Smooth muscle cell of the coronary artery (primary cell): ENCODE measurements around the gene DEFB123. TPM values are rescaled to one million over a fixed set of nuclear protein-coding genes. Genes with fewer than 3 reads are reported as not detected.

ENCODE experiments used
- total RNA-seq: library from RNA; depleted of rRNA; stranded (reverse); fragments of >200 nt; gene quantifications from 2 replicates; pipeline ENCODE4 v1.2.3, GENCODE V29; 2014; ENCODE audit warnings: low replicate concordance

DEFB123 gene
- not detected in 2 replicates for total RNA-seq

GRCh38 chr20:31440012-31440659, at the start of gene DEFB123:
TSS of gene DEFB123 (plus strand) at chr20:31440632. CDS start at chr20:31440699, 67 bp downstream.

GRCh38 chr20:31406115-31406514, 34.3 kb upstream of the DEFB123 start, which contains the start of gene DEFB121:
TSS of gene DEFB121 (minus strand) at chr20:31406215. CDS start at chr20:31406152, 63 bp downstream.

GRCh38 chr20:31474758-31475427, 34.5 kb downstream of the DEFB123 start, which contains the start of the genes DEFB124 and REM1:
TSS of gene DEFB124 (minus strand) at chr20:31475127. CDS start at chr20:31473013, 2,114 bp downstream.
TSS of gene REM1 (plus strand) at chr20:31475288. CDS start at chr20:31476446, 1,158 bp downstream.

Other genes with a start within 250 kb of the DEFB123 start
- not detected in 2 replicates for gene DEFB115, start 183.0 kb upstream of the DEFB123 start, total RNA-seq
- gene DEFB116, start 132.0 kb upstream of the DEFB123 start, total RNA-seq = not detected in 2 replicates
- not detected in 2 replicates for gene DEFB118, start 72.0 kb upstream of the DEFB123 start, total RNA-seq
- gene DEFB119, start 50.0 kb upstream of the DEFB123 start, total RNA-seq = not detected in 2 replicates
- not detected in 2 replicates for gene DEFB121, start 34.4 kb upstream of the DEFB123 start, total RNA-seq
- not detected in 2 replicates for gene DEFB124, start 34.5 kb downstream of the DEFB123 start, total RNA-seq
- 0.15 TPM in 1 of 2 replicates, not detected in the other for gene REM1, start 34.7 kb downstream of the DEFB123 start, total RNA-seq
- 45.0 and 55.8 TPM in 2 replicates for gene HM13, start 73.8 kb downstream of the DEFB123 start, total RNA-seq
- gene ID1, start 164.7 kb downstream of the DEFB123 start, total RNA-seq = 6.4 and 565 TPM in 2 replicates
- gene COX4I2, start 197.3 kb downstream of the DEFB123 start, total RNA-seq = 0.08 TPM in 1 of 2 replicates, not detected in the other